ENCODE data around the gene SH3PXD2A.

DNA sequence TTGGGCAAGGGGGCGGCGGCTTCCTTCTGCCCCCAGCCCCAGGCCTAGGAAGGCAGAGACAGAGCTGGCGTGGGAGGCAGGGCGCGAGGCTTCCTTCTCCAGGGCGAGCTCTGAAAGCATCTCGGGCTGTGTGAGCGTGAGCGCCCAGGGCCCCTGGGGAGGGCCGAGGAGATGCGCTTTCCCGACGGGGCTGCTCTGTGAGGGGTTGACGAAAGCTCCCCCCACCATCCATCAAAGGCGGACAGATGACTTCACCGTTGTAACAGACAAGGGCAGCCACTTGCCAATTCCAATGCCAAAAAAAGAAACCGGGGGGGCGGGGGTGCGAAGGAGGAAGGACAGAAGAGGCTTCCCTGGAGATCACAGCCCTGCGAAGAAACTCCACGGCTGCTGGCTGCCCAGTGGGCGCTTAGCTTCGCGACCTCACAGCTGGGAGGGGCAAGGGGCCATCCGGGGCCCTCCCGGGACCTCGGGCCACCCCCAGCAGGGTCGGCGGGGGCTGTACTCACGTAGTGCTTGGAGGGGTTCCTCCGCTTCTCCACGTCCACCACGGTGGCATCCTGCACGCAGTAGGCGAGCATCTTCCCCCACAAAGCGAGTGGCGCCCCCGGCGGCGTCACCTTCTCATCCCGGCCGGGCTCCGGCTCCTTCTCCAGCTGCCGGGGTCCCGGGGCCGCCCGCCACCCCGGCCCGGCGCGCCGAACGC is 537 bp downstream of the SH3PXD2A start:
- TF ChIP-seq CTCF (IDR thresholded peaks at IDR 0.05) (no peak), POLR2A (IDR thresholded peaks at IDR 0.05) (no peak)
